GM19328 (cell line): ENCODE data around the gene CMTM2.
"Not testable (repeated sequence)": the region's sequence is repeated elsewhere in the genome, so short reads cannot be mapped to it uniquely, and the experiment has no call there.

Experiments used
- ATAC-seq: cut with Tn5 transposase; IDR thresholded peaks from one replicate; pipeline ENCODE4 v1.9.1; 2021; ENCODE audit warnings: mild to moderate bottlenecking, moderate library complexity; ENCODE audit not compliant: unreplicated experiment

The CMTM2 gene

GRCh38 chr16:66581246-66581952, 2.1 kb downstream of the CMTM2 start:
- ATAC-seq, result no peak

- ATAC-seq, result no peak
Measured at GRCh38 chr16:66585481-66586239, 6.4 kb downstream of the CMTM2 start.

- no peak for ATAC-seq
Measured at GRCh38 chr16:66587881-66588600, 8.8 kb downstream of the CMTM2 start.

GRCh38 chr16:66588981-66589713, 9.9 kb downstream of the CMTM2 start:
- no peak for ATAC-seq

GRCh38 chr16:66590322-66590721, 11.1 kb downstream of the CMTM2 start:
- ATAC-seq, result no peak

- ATAC-seq, result no peak
Measured at GRCh38 chr16:66591018-66591417, 11.8 kb downstream of the CMTM2 start.

DNA sequence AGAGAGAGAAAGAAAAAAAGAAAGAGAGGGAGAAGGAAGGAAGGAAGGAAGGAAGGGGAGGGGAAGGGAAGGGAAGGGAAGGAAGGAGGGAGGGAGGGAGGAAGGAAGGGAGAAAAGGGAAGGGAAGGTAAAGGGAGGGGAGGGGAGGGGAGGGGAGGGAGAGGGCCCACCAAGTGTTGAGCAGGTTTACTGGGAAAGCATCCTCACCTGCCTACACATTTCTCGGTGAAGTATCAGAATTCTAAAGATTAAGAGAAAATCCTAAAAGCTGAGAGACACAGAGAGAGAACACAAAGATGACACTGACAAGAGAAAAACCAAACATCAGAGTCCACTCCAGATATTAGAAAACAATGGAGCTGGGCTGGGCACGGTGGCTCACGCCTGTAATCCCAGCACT, 13.0 kb downstream of the CMTM2 start:
- no peak for ATAC-seq

GRCh38 chr16:66592814-66593213, 13.6 kb downstream of the CMTM2 start:
- no peak for ATAC-seq

GRCh38 chr16:66594739-66595138, 15.5 kb downstream of the CMTM2 start:
- ATAC-seq, result no peak

DNA sequence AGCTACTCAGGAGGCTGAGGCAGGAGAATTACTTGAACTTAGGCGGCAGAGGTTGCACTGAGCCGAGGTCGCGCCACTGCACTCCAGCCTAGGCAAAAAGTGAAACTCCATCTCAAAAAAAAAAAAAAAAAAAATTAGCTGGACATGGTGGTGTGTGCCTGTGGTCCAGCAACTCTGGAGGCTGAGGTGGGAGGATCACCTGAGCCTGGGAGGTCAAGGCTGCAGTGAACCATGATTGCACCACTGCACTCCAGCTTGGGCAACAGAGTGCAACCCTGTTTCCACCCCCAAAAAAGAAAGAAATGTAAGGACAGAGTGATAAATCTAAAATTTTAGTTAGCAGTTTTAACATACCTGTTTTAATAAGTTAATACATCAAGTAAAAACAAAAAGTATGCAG, 17.3 kb downstream of the CMTM2 start:
- not testable (repeated sequence) for ATAC-seq

DNA sequence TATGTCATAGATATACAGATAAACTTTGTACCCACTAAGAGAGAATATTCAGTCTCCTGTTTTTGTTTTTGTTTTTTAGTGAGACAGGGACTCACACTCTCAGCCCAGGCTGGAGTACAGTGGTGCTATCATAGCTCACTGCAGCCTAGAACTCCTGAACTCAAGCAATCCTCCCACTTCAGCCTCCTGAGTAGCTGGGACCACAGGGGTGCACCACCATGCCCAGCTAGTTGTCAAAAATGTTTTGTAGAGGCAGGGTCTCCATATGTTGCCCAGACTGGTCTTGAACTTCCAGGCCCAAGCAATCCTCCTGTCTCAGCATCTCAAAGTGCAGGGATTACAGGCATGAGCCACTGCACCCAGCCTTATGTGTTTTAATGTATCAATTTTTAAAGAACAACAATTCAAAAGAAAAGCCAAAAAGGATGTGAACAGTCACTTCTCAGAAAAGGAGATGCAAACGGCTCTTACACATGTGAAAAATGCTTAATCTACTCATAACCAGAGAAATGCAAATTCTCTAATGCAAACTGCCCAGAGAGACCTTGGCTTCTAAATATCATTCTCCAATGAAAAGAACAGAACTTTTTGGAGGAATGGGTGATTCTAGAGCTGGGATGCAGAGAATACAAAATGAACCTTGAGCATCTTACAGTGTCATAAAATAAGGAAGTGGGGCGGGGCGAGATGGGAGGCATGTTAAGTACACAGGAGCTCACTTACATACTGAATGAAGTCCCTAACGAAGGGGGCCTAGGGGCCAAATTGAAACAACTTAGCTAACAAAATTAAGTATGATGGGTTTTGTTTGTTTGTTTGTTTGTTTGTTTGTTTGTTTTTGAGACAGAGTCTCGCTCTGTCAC, 18.0 kb downstream of the CMTM2 start:
- no peak for ATAC-seq

DNA sequence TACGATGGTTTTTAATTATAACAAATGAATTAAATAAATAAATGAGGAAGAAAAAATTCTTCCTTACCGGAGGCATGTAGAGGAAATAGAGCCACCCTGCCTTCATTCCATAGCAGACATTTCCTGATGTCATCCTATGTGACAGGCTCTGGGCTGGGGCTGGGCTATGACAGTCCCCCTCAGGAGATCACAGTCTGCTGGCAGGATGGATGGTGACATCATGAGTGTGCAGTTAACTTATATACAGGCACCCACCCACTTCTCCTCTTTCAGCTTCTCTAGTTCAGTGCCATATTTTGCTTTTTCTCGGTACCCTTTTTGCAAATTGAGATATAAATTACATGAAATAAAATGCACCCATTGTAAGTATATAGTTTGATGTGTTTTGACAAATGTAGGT, 18.8 kb downstream of the CMTM2 start:
- ATAC-seq, result no peak

GRCh38 chr16:66599726-66600125, 20.5 kb downstream of the CMTM2 start:
- ATAC-seq, result no peak

GRCh38 chr16:66600477-66600876, 21.2 kb downstream of the CMTM2 start:
- ATAC-seq, result no peak

DNA sequence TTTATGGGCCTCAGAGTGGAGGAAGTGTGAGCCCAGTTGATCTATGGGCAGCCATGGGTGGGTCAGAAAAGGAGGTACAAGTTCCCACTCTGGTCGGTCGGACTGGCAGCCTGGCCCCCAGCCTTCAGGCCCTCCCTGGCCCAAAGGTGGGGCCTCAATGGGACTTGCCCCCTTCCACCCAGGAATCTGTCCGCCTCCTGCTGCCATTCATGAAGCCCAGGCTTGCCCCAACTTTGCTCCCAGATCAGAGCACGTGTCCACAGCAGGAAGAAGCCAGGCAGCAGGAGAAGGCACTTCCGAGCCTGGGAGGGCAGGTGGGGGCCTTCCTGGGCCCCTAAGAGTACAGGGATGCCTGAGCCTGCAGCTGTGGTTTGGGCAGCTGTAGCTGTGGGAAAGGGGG, 22.2 kb downstream of the CMTM2 start:
- no peak for ATAC-seq

DNA sequence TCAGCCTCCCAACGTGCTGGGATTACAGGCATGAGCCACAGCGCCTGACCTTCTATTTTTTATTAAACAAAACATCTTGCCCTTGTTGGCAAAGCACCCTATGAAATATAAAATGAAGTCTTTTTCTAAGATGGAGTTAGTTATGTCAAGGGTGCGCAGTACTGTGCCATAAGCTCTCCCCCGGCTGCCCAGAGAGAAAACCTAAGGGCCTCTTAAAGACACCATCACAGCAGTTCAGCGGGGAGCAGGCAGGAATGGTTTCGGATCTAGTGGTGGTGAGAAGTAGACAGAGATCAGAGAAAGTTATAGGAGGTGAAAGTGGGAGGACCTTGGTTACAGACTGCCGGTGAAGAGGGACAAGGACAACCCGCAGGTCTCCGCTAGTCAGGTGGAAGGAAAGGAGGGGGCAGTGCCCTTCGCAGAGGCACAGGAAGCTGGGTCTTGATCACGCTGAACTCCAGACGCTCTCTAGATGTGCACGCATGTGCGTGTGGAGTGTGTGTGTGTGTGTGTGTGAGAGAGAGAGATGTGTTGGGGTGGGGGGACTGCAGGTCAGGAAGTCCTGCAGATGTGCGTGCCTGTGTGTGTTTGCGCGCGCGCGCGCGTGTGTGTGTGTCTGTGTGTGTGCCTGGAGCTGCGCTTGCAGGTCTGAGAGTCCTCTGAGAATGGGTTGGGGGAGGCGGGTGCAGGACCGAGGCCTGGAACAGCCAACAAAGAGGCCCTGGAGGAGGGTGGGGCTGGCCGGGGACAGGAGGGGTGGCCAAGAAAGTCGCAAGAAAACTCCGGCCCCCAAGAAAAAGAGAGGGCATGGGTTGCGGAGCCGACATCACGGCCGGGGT, 24.5 kb downstream of the CMTM2 start:
- no peak for ATAC-seq

DNA sequence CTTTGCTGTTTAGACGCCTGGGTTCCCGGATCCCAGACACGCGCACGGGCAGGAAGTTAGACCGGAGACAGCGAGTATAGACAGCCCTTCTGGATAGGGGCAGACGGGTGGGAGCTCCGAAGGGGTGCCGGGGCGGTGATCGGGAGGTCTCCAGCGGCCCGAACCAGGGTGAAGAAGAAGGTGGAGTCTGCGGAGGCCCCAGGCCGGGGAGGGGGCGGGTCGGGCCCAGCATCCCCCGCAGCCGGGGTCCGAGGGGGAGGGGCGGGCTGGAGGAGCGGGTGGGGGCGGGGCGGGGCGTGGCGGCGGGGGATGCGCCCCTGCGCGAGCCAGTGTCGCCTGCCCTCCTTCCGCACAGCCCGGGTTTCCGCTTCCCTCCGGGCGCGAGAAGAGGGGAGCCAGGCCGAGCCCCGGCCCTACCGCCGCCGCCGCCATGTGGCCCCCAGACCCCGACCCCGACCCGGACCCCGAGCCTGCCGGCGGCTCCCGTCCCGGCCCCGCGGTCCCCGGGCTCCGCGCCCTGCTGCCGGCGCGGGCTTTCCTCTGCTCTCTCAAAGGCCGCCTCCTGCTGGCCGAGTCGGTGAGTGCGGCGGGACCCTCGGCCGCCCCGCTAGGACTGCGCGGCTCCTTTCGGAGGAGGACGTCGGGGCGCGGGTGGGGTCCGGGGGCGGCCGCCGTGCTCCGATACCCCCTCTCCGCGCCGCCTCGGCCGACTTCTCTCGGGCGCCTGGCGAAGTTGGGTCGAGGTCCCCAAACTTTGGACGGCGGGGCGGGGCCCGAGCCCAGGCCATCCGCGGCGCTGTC, 25.3 kb downstream of the CMTM2 start, which contains the start of gene CMTM3:
CMTM3 (plus strand) TSS at position 329 of the 801 bp plus-strand sequence; CDS start at position 431, 102 bp downstream.
- peak; percentile 46 for ATAC-seq
